ENCODE measurements around the gene PDSS1. TPM values are rescaled to one million over a fixed set of nuclear protein-coding genes. Genes with fewer than 3 reads are reported as not detected.

The PDSS1 gene
- total and polyA plus RNA-seq, 4 donors, result 8.3 to 16.8 (median 10.6) TPM

DNA sequence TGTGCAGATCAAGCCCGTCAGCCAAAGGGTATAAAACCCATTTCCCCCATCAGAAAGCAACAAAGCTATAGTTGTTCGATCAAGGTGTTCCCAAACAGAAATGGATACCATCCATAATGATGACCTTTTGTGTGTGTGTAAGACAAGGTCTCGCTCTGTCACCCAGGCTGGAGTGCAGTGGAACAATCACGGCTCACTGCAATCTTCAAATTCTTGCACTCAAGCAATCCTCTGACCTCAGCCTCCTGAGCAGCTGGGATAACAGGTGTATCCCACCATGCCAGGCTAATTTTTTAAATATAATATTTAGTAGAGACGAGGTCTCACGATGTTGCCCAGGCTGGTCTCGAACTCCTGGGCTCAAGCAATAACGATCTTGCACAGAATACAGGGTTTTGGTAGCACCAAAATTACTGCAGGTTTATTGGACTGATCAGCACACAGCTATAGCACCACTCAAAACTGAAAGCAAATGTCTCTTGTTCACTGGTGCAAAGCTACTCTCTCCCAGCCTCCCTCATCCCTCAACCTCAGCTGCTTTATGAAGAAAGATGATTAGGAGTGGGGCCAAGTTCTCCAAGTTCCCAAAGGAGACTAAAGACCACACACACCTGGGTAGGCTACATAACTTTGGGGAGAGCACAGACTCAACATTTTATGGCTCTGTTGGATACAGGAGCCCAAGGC, 82.7 kb downstream of the PDSS1 start:
- DNase-seq (no peak), ATAC-seq (ENCODE audit: insufficient read depth, low FRiP score) (no peak)
- peaks cover 0 to 2% (median 0%) of the 10 kb centered on the region in 4 donors for H3K36me3 ChIP-seq (ENCODE audit: control insufficient read depth in 4 of 4, insufficient read depth in 4 of 4, low read length in 4 of 4)
- H3K27ac ChIP-seq (ENCODE audit: low read depth in 1 of 2, low read length in 1 of 2), result no peak overlapping the region
- no peaks in the 10 kb centered on the region for H3K27me3 ChIP-seq (ENCODE audit: control insufficient read depth in 3 of 3, insufficient read depth in 3 of 3, low read length in 2 of 3)
- TF ChIP-seq, protein P1, sequence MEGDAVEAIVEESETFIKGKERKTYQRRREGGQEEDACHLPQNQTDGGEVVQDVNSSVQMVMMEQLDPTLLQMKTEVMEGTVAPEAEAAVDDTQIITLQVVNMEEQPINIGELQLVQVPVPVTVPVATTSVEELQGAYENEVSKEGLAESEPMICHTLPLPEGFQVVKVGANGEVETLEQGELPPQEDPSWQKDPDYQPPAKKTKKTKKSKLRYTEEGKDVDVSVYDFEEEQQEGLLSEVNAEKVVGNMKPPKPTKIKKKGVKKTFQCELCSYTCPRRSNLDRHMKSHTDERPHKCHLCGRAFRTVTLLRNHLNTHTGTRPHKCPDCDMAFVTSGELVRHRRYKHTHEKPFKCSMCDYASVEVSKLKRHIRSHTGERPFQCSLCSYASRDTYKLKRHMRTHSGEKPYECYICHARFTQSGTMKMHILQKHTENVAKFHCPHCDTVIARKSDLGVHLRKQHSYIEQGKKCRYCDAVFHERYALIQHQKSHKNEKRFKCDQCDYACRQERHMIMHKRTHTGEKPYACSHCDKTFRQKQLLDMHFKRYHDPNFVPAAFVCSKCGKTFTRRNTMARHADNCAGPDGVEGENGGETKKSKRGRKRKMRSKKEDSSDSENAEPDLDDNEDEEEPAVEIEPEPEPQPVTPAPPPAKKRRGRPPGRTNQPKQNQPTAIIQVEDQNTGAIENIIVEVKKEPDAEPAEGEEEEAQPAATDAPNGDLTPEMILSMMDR (IDR thresholded peaks at IDR 0.05; ENCODE audit: control extremely low read depth, extremely low read depth), result no peak
- H3K4me1 ChIP-seq (ENCODE audit: control insufficient read depth in 5 of 5, insufficient read depth in 5 of 5, low read length in 5 of 5), result peaks cover 0 to 32% (median 0%) of the 10 kb centered on the region in 5 donors
- H3K4me3 ChIP-seq, result no peak overlapping the region
- 96 to 98% methylated on average over 8 of the region's 8 CpGs for WGBS, 2 donors
- H3K9ac ChIP-seq (ENCODE audit: insufficient read depth in 1 of 2, low read length in 2 of 2), result no peak overlapping the region
- H3K9me3 ChIP-seq (ENCODE audit: control insufficient read depth in 4 of 4, insufficient read depth in 3 of 4, low read length in 3 of 4), result no peaks in the 10 kb centered on the region

DNA sequence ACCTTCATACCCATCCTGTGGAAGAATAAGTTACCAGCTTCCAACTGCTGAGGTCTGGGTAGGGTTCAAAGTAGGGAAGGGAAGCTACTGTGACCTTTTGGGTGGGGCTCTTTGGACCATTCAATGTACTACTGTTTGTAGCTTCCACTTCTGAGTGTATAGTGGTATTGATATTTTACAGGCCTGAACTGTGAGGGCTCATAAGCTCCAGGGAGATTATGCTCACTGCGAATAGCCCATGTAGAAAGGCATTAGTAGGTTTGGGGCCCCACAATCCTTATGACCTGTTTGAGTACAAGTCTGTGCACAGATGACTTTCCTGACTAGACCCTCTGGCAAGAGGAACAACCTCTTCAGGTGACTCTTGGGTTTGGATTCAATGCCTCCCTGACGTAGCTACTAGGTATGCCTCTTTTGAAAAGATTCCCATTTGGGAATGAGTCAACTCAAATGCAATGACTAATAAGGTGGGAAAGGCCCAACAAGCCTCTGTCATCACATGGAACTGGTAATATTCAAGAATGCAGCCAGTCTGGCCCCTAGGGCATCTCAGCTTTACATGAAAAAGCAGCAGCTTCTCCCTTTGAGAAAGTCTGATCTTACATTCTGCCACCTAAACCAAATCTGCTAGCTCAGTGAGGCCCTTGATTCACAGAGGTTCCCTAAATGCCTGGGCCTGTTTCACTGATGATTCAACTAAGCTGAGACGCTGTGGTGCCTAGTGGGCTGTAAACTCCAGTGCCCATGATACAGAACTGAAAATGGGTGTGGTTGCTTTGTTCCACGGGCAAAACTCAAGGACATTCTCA, 83.5 kb downstream of the PDSS1 start:
- Histone ChIP-seq H3K4me3 (no peak overlapping the region), H3K4me1 (ENCODE audit: control insufficient read depth in 5 of 5, insufficient read depth in 5 of 5, low read length in 5 of 5) (peaks cover 0 to 32% (median 0%) of the 10 kb centered on the region in 5 donors), H3K9ac (ENCODE audit: insufficient read depth in 1 of 2, low read length in 2 of 2) (no peak overlapping the region), H3K27ac (ENCODE audit: low read depth in 1 of 2, low read length in 1 of 2) (no peak overlapping the region), H3K36me3 (ENCODE audit: control insufficient read depth in 4 of 4, insufficient read depth in 4 of 4, low read length in 4 of 4) (peaks cover 0 to 2% (median 0%) of the 10 kb centered on the region in 4 donors), H3K27me3 (ENCODE audit: control insufficient read depth in 3 of 3, insufficient read depth in 3 of 3, low read length in 2 of 3) (no peaks in the 10 kb centered on the region), H3K9me3 (ENCODE audit: control insufficient read depth in 4 of 4, insufficient read depth in 3 of 4, low read length in 3 of 4) (no peaks in the 10 kb centered on the region)
- peak; percentile 60 for ATAC-seq (ENCODE audit: insufficient read depth, low FRiP score)
- TF ChIP-seq, protein P1 (IDR thresholded peaks at IDR 0.05; ENCODE audit: control extremely low read depth, extremely low read depth), result no peak
- WGBS, 2 donors, result 67 to 72% methylated on average over 4 of the region's 4 CpGs
- no peak for DNase-seq

DNA sequence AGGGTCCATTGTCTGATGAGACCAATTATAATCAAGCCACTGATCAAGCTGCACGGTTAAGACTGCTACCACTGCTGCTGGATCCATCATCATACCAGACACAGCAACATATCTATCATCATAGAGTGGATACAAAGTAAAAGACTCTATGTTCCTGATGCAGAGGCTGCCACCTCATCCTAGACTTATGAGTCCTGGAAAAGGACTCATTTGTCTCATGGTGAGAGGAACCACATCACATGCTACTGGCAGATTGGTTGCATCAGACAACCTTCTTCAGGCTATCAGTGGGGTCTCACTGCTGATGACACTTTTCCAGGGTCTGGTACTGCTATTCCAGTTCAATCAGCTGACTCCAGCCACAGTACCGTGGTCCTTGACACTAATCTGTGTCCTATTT, 84.3 kb downstream of the PDSS1 start:
- TF ChIP-seq, protein P1 (IDR thresholded peaks at IDR 0.05; ENCODE audit: control extremely low read depth, extremely low read depth), result no peak
- no peak overlapping the region for H3K27ac ChIP-seq (ENCODE audit: low read depth in 1 of 2, low read length in 1 of 2)
- 87 to 92% methylated on average over 2 of the region's 2 CpGs for WGBS, 2 donors
- H3K4me3 ChIP-seq, result no peak overlapping the region
- no peaks in the 10 kb centered on the region for H3K36me3 ChIP-seq (ENCODE audit: control insufficient read depth in 4 of 4, insufficient read depth in 4 of 4, low read length in 4 of 4)
- H3K27me3 ChIP-seq (ENCODE audit: control insufficient read depth in 3 of 3, insufficient read depth in 3 of 3, low read length in 2 of 3), result no peaks in the 10 kb centered on the region
- H3K4me1 ChIP-seq (ENCODE audit: control insufficient read depth in 5 of 5, insufficient read depth in 5 of 5, low read length in 5 of 5), result peaks cover 0 to 32% (median 0%) of the 10 kb centered on the region in 5 donors
- ATAC-seq (ENCODE audit: insufficient read depth, low FRiP score) (no peak), DNase-seq (no peak)
- no peaks in the 10 kb centered on the region for H3K9me3 ChIP-seq (ENCODE audit: control insufficient read depth in 4 of 4, insufficient read depth in 3 of 4, low read length in 3 of 4)
- H3K9ac ChIP-seq (ENCODE audit: insufficient read depth in 1 of 2, low read length in 2 of 2), result no peak overlapping the region
